PC-9 (cell line): ENCODE measurements around the gene MAST4.

ENCODE experiments used
- CTCF ChIP-seq: fragments of 200-600 bp; sonication (generic); conservative IDR thresholded peaks from 2 replicates; pipeline ENCODE4 v1.6.1; 2017; ENCODE audit warnings: mixed run types, antibody characterized with exemption, mild to moderate bottlenecking, moderate library complexity
- EZH2 ChIP-seq: fragments of 200-600 bp; sonication (generic); IDR thresholded peaks from 2 replicates; pipeline ENCODE4 v1.8.0; 2017; ENCODE audit warnings: antibody characterized with exemption, low read depth

- TF ChIP-seq CTCF (no peak), EZH2 (no peak)
These were observed 434.9 kb downstream of the MAST4 start for GRCh38 chr5:67031057-67031443.
